GM23338 (cell line): ENCODE measurements around the gene EZR. TPM values are rescaled to one million over a fixed set of nuclear protein-coding genes. Genes with fewer than 3 reads are reported as not detected.

ENCODE experiments used
- microRNA-seq: library from miRNA; unstranded; fragments of <30 nt; microRNA quantifications from one replicate; pipeline ENCODE4, GENCODE V29; 2017
- polyA plus RNA-seq: library from polyadenylated mRNA; unstranded; fragments of >200 nt; fragmentation: Nextera tagmentation; extraction: Ambion mirVana; gene quantifications from 2 replicates; pipeline ENCODE4 v1.2.1, GENCODE V29; 2016
- small RNA-seq: library from RNA; depleted of rRNA; stranded (forward); fragments of <200 nt; gene quantifications from one replicate; pipeline ENCODE3, GENCODE V24; 2014; ENCODE audit warnings: low replicate concordance
- total RNA-seq: library from RNA; depleted of rRNA; stranded (reverse); fragments of >200 nt; shearing (Covaris generic); gene quantifications from 2 replicates; pipeline ENCODE4 v1.2.3, GENCODE V29; 2014; rRNA removed

EZR gene
- total and polyA plus RNA-seq, 2 experiments from 2014 or later: 199 to 208 TPM

Small RNA genes lying within 50 kb of the gene (microRNA-seq; reads per million reads assigned to microRNA genes)
- gene MIR3918: not detected

Small RNA genes lying within 50 kb of the gene (small RNA-seq; reads per million reads assigned to genes)
- not detected for gene MIR3918

Other genes starting within 250 kb of the EZR start
- 60.9 and 71.6 TPM in 2 replicates for gene DYNLT1, start 174.6 kb downstream of the EZR start, total RNA-seq
- 235 and 241 TPM in 2 replicates for gene DYNLT1, start 174.6 kb downstream of the EZR start, polyA plus RNA-seq
- 0.07 TPM in 1 of 2 replicates, not detected in the other for gene SYTL3, start 169.3 kb downstream of the EZR start, total RNA-seq
- gene SYTL3, start 169.3 kb downstream of the EZR start, polyA plus RNA-seq: not detected in 2 replicates
- 1.7 and 2.4 TPM in 2 replicates for gene RSPH3, start 180.8 kb upstream of the EZR start, total RNA-seq
- 2.8 and 3.9 TPM in 2 replicates for gene RSPH3, start 180.8 kb upstream of the EZR start, polyA plus RNA-seq
- 0.43 TPM in 1 of 2 replicates, not detected in the other for gene TAGAP, start 225.6 kb upstream of the EZR start, total RNA-seq
- gene TAGAP, start 225.6 kb upstream of the EZR start, polyA plus RNA-seq: not detected in 2 replicates